CD4-positive, alpha-beta T cell treated with Interferon gamma for 1 hour (primary cell): ENCODE measurements around the gene ECHDC3.
A peak's percentile ranks its signal among the peaks of the same experiment; 100 is the strongest.
"Not testable (repeated sequence)": the region's sequence is repeated elsewhere in the genome, so short reads cannot be mapped to it uniquely, and the experiment has no call there.

ENCODE experiments used
- DNase-seq: peaks from one replicate; pipeline ENCODE4 v3.0.0-alpha.2; 2020

Gene ECHDC3

GRCh38 chr10:11719496-11720259 lies 22.5 kb upstream of the ECHDC3 start:
- no peak for DNase-seq

GRCh38 chr10:11720260-11720741 lies 21.9 kb upstream of the ECHDC3 start:
- DNase-seq: peak; percentile 44

- DNase-seq: no peak
Measured at GRCh38 chr10:11721806-11722205, 20.4 kb upstream of the ECHDC3 start.

- no peak for DNase-seq
Measured at GRCh38 chr10:11723359-11723758, 18.8 kb upstream of the ECHDC3 start.

GRCh38 chr10:11724938-11725776 lies 17.0 kb upstream of the ECHDC3 start:
- DNase-seq: no peak

- DNase-seq: no peak
Measured at GRCh38 chr10:11725912-11726311, 16.3 kb upstream of the ECHDC3 start.

- DNase-seq: no peak
Measured at GRCh38 chr10:11727563-11727962, 14.6 kb upstream of the ECHDC3 start.

GRCh38 chr10:11728353-11728752 lies 13.8 kb upstream of the ECHDC3 start:
- no peak for DNase-seq

- DNase-seq: no peak
Measured at GRCh38 chr10:11729790-11730315, 12.3 kb upstream of the ECHDC3 start.

GRCh38 chr10:11730779-11731178 lies 11.4 kb upstream of the ECHDC3 start:
- no peak for DNase-seq

- DNase-seq: not testable (repeated sequence)
Measured at GRCh38 chr10:11736767-11737166, 5.4 kb upstream of the ECHDC3 start.

- DNase-seq: not testable (repeated sequence)
Measured at GRCh38 chr10:11737258-11738032, 4.7 kb upstream of the ECHDC3 start.

- DNase-seq: no peak
Measured at GRCh38 chr10:11740907-11741306, 1.3 kb upstream of the ECHDC3 start.

GRCh38 chr10:11741608-11742007 lies 574 bp upstream of the ECHDC3 start:
- no peak for DNase-seq

GRCh38 chr10:11742779-11743298 lies 657 bp downstream of the ECHDC3 start:
- no peak for DNase-seq

- no peak for DNase-seq
Measured at GRCh38 chr10:11743461-11744338, 1.5 kb downstream of the ECHDC3 start.

GRCh38 chr10:11745045-11745444 lies 2.9 kb downstream of the ECHDC3 start:
- DNase-seq: no peak

GRCh38 chr10:11746883-11747539 lies 4.8 kb downstream of the ECHDC3 start:
- DNase-seq: no peak

- no peak for DNase-seq
Measured at GRCh38 chr10:11748866-11749265, 6.7 kb downstream of the ECHDC3 start.

GRCh38 chr10:11750420-11750819 lies 8.2 kb downstream of the ECHDC3 start:
- DNase-seq: no peak

- DNase-seq: no peak
Measured at GRCh38 chr10:11754173-11754572, 12.0 kb downstream of the ECHDC3 start.
